D721Med (cell line): Measurements from ENCODE around the gene ARHGEF12.

ENCODE experiments used
- DNase-seq: peaks from one replicate; pipeline ENCODE4 v3.0.0; 2011; ENCODE audit warnings: low spot score; ENCODE audit not compliant: insufficient read length
- FAIRE-seq: peaks from 2 replicates; lab custom pipeline; 2011; peaks lifted over from hg19 to GRCh38; lab: Jason Lieb, UNC
- TF ChIP-seq, protein P1 (sequence below): IDR thresholded peaks from 2 replicates; pipeline ENCODE4 v1.5.1; 2012; ENCODE audit warnings: mild to moderate bottlenecking, control low read depth; ENCODE audit not compliant: insufficient read depth; ENCODE audit errors: missing control alignments

ARHGEF12 gene

DNA sequence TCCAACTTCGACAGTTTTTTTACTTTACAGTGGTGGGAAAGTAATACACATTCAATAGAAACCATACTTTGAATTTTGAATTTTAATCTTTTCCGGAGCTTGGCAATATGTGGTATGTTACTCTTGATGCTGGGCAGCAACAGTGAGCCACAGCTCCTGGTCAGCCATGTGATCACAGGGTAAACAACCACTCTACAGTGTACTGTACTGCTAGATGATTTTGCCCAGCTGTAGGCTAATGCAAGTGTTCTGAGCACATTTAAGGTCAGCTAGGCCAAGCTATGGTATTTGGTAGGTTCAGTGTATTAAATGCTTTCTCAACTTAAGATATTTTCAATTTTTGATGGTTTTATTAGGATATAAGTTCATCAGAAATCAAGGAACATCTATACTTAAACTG lies 126.6 kb downstream of the ARHGEF12 start:
- FAIRE-seq (no peak), DNase-seq (no peak)
- TF ChIP-seq, protein P1, sequence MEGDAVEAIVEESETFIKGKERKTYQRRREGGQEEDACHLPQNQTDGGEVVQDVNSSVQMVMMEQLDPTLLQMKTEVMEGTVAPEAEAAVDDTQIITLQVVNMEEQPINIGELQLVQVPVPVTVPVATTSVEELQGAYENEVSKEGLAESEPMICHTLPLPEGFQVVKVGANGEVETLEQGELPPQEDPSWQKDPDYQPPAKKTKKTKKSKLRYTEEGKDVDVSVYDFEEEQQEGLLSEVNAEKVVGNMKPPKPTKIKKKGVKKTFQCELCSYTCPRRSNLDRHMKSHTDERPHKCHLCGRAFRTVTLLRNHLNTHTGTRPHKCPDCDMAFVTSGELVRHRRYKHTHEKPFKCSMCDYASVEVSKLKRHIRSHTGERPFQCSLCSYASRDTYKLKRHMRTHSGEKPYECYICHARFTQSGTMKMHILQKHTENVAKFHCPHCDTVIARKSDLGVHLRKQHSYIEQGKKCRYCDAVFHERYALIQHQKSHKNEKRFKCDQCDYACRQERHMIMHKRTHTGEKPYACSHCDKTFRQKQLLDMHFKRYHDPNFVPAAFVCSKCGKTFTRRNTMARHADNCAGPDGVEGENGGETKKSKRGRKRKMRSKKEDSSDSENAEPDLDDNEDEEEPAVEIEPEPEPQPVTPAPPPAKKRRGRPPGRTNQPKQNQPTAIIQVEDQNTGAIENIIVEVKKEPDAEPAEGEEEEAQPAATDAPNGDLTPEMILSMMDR: no peak

DNA sequence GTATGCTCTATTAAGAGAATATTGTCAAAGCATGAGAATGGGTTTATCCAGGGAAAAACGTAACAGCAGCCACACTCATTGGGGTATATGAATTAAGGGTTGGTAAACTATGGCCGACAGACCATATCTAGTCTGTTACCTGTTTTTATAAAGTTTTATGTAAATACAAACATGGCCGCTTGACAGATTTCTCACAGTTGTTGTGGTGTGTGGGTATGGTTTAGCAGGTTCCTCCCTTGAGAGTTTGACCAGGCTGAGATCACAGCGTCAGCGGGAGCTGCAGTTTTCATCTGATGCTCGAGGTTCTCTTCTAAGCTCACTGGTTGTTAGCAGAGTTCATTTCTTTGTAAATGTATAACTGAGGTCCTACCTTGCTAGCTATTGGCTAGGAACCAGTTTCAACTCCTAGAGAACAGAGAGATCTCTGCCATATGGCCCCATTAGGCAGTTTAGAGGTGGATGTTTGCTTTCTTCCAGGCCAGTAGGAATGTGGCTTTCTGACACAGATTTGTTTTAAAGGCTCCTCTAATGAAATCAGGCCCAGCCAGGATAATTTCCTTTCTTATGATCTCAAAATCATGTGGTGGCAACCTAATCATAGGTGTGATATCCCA lies 129.8 kb downstream of the ARHGEF12 start:
- TF ChIP-seq, protein P1: no peak
- FAIRE-seq (no peak), DNase-seq (no peak)

DNA sequence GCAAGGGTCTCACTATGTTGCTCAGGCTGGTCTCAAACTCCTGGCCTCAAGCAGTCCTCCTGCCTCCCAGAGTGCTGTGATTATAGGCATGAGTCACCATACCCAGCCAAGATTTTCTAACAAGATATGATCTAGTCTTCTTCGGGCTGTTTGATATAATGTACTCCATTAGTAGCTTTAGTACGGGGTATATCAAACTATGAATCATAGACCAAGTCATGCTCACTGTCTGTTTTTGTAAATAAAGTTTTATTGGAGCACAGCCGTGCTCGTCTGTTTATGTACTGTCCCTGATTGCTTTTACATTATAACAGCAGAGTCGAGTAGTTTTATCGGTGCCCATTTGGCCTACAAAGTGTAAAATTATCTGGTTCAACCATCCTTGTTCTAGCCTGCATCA lies 131.4 kb downstream of the ARHGEF12 start:
- DNase-seq (no peak), FAIRE-seq (no peak)
- TF ChIP-seq, protein P1: no peak

DNA sequence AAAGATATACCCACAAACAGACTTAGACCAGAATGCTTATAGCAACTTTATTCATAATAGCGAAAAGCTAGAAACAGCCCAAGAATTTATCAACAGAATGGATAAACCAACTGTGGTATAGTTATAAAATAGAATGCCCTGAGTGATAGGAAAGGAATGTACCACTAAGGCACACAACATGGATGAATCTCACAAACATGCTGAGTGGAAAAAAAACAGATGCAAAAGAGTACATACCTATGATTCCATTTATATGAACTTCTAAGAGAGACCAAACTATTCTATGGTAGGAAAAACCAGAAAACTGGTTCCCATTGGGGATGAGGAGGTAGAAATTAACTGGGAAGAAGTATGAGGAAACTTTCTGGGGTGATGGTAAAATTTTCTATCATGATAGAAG lies 134.9 kb downstream of the ARHGEF12 start:
- DNase-seq (no peak), FAIRE-seq (no peak)
- TF ChIP-seq, protein P1: no peak

DNA sequence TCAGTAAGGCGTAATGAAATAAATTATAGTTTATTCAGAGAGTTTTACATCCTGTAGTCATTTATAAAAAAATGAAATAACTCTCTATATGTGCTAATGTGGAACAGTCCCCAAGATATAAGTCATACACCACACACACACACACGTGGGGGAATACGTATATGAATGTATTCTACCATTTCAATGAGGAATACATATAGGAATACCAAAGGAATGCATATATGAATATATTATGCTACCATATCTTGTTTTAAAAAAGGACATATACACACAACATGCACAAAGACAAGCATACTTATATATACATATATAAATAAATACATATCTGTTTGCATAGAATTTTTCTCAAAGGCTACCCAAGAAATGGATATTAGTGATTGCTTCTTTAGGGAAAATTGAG lies 135.8 kb downstream of the ARHGEF12 start:
- FAIRE-seq: no peak
- DNase-seq: no peak
- TF ChIP-seq, protein P1: no peak

DNA sequence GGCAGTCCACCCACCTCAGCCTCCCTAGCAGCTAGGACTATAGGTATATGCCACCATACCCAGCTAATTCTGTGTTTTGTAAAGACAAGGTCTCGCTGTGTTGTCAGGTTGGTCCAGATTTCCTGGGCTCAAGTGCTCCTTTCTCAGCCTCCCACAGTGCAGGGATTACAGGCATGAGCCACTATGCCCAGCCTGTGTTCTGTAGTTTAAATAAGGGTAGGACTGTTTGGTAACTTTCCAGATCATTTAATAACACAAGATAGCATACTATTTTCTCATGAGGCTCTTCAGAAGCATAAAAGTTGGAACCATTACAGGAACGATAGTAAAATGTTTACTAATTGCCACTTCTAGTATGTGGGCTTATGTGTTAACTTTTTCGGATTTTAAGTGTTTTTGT lies 137.3 kb downstream of the ARHGEF12 start:
- DNase-seq: no peak
- FAIRE-seq: no peak
- TF ChIP-seq, protein P1: no peak

DNA sequence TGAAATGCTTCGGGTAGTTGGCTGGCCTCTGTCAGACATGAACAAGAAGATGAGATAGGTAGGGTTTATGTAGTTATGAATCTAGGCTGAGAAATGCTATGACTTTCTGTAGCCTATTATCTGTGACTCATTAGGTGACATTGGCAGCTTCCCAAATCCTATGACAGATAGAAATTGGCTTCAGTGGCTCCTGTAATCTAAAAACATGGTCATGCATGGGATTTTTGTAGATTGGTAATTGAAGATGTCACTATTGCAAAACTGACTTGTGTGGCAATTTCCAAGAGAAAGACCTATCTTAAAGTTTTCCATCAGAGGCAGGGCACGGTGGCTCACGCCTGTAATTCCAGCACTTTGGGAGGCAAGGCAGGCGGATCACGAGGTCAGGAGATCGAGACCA lies 145.9 kb downstream of the ARHGEF12 start:
- TF ChIP-seq, protein P1: no peak
- FAIRE-seq (no peak), DNase-seq (no peak)
